ENCODE measurements around the gene PLOD2.

PLOD2 gene

GRCh38 chr3:146166415-146166821 lies 5.4 kb upstream of the PLOD2 start:
- no peak for DNase-seq (ENCODE audit: low spot score)

- no peak for DNase-seq (ENCODE audit: low spot score)
Observed at GRCh38 chr3:146165877-146166276, 4.9 kb upstream of the PLOD2 start.

DNA sequence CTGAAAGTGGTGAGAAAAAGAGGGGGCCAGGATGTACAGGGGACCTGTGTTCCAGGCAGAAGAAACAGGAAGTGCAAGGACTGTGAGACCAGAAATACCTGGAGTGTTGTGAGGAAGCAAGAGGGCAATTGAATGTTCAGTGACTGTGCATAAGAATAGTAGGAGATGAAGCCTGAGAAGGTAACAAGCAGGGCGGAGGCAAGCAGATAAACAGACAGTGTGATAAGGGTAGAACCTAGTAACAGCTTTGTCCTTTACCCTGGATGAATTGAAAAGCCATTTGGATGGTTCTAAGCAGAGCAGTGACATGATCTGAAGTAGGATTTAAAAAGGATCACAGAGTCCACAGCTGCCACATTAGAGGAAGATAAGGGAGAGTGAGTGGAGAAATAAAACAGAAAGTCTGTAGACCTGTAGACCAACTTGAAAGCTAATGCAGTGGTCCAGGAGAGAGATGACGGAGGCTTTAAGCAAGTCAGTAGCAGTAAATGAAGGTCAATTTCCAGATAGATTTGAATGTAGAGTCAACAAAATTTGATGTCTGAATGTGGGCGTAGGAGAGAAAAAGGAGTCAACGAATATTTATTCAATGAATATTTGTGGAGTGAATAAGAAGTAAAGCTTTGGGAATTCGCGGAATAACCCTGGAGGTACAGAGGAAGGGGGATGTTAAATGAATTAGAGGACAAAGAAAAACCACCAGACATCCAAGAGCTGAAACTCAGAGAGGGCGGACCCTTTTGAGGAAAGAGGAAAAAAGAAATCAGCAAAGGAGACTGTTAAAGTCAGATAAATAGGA lies 4.2 kb upstream of the PLOD2 start:
- DNase-seq (ENCODE audit: low spot score): peak; percentile 35

GRCh38 chr3:146164506-146164905 lies 3.5 kb upstream of the PLOD2 start:
- DNase-seq (ENCODE audit: low spot score): no peak

DNA sequence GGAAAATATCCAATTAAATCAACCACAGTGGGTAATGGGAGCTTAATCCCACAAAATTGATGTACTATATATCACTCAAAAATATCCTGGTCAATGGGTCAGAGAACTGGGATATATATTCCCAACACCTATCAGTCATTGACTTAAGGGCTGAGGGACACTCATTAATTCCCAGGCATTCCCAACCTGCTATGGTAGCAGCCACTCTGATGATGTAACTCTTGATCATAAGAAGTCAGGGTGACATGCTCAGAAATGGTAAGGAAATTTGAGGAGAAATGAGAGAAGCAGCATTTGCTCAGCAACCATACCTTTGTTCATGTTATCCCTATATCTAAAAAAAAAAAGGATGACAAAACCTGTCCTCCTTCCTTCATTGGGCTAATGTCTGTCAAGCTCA lies 3.1 kb upstream of the PLOD2 start:
- no peak for DNase-seq (ENCODE audit: low spot score)

- no peak for DNase-seq (ENCODE audit: low spot score)
Observed at GRCh38 chr3:146163584-146163983, 2.6 kb upstream of the PLOD2 start.

- DNase-seq (ENCODE audit: low spot score): no peak
Observed at GRCh38 chr3:146162561-146162960, 1.6 kb upstream of the PLOD2 start.

GRCh38 chr3:146161663-146162002 lies 649 bp upstream of the PLOD2 start:
- DNase-seq (ENCODE audit: low spot score): peak; percentile 60

- peak; percentile 82 for DNase-seq (ENCODE audit: low spot score)
Observed at GRCh38 chr3:146160321-146160963, 542 bp downstream of the PLOD2 start.

DNA sequence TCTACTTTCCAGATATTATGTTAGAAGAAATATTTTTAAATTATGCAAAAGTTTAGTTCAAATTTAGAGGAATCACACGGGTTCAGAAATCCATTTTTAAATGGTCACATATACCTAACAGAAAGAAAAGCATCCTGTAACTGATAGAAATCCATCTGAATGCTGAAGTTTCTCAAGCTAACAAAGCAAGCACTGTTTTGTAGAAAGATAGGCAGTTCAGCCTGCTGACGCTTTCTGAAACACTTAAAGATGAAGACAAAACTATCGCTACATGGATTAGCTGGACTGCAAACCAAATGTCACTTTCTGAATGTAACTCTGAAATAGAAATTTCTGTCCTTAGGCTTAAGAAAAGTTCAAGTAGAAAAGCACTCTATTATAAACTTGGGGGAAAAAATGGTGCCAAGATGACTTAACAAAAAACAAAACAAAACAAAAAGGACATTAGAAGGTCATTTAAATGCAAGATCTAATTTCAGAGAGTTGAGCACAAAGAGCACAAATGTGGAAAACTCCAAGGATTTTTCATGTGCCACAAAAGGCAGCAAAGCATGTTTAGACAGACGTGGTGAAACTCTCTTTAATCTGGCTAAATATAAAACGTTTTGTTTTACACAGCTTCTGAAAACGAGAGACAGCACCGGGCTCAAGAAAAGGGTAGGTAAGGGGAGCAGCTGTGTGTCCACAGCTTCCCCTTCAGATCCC lies 1.2 kb downstream of the PLOD2 start:
- DNase-seq (ENCODE audit: low spot score): no peak

- no peak for DNase-seq (ENCODE audit: low spot score)
Observed at GRCh38 chr3:146159037-146159436, 1.9 kb downstream of the PLOD2 start.

GRCh38 chr3:146157325-146158060 lies 3.5 kb downstream of the PLOD2 start:
- no peak for DNase-seq (ENCODE audit: low spot score)

DNA sequence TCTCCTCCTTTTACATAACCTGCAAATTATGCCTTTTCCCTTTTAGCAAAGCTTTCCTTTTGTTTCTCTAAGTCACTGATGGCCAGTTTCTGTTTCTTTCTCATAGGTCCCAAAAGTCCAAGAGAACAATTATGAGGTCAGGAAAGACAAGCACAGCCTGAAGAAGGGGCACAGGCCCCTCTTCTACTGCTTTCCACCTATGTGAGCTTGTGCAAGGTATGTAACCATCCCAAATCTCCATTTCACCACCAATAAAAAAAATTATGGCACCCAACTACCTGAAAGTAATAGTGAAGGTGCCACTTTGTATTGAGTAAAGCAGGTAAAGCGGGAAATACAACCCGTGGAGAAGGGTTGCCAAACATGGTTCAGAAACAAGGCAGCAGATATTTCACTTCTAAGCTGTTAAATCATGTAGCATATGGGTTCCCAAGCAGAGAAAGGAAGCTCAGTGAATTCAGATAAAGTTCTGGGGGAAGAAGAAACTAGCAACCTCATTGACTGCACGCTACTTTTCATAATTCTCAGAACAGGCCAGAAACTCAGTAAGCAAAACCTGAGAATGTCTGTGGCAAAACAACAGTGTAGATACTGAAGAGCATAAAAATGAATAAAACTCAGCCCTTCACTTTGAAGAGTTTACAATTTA lies 4.2 kb downstream of the PLOD2 start:
- DNase-seq (ENCODE audit: low spot score): no peak

DNA sequence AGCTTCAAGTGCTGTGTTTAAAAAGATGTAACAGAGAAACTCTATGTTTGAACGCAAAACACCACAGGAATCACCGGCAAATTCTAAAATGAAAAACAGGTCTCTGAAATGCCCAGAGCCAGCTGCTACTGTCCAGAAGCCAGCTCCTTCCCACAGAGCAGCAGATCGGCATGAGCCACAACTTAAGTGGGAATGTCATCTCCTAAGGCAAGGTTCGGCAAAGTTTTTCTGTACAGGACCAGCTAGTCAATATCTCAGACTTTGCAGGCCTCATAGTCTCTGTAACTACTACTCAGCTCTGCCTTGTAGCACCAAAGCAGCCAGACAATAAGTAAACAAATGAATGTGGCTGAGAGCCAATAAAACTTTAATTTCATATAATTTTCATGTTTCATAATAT lies 4.9 kb downstream of the PLOD2 start:
- DNase-seq (ENCODE audit: low spot score): no peak

DNA sequence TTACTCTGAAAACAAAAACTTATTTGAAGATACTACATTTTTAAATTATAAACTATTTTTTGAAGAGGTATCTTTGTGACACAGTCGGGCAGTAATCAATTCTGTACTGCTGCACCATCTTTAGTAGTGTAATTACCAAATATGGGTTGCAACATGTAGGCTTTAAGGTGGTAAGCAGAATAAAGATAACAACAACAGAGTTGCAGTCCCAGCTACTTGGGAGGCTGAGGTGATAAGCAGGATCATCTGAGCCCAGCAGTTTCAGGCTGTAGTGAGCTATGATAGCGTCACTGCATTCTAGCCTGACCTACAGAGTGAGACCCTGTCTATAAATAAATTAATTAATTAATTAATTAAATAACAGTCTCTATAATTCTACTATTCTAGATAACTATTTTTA lies 6.0 kb downstream of the PLOD2 start:
- DNase-seq (ENCODE audit: low spot score): no peak

- DNase-seq (ENCODE audit: low spot score): no peak
Observed at GRCh38 chr3:146154316-146154715, 6.7 kb downstream of the PLOD2 start.

DNA sequence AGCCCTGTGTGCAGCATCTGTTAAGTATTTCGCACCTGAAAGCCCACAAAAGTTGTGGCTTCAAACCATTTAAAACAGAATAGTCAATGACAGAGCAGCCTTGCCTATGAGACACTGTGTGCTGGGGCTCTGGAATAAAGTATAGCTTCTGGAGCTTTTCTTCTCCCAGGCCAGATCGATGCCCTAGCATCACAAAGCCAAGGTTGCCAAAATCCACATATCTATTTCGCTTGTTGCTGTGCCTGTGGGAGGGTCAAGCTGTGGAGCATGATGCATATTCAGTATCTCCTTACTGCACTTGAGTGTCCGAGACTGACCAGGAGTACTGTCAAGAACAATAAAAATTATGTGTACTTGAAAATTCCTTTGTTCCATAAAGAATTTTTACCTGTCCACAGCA lies 7.6 kb downstream of the PLOD2 start:
- DNase-seq (ENCODE audit: low spot score): no peak

DNA sequence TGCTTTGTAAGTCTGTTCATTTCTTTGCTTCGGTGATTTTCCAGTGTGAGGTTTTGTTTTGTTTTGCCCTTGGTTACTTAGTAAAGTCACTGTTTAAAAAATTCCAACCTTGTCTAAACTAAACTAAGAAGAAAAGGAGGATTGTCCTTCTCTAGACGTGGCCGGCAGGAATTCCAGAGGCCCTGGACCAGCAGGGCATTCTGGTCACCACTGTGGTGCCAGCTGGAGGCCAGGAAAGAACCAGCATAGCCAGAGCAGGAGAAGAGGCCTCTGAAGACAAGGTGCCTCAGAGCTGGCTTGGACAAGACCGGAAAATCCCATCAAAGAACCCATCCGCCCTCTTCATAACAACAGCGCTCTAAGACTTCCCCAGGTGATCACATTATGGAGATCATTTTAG lies 8.2 kb downstream of the PLOD2 start:
- no peak for DNase-seq (ENCODE audit: low spot score)

- no peak for DNase-seq (ENCODE audit: low spot score)
Observed at GRCh38 chr3:146148468-146148931, 12.5 kb downstream of the PLOD2 start.

GRCh38 chr3:146145642-146146041 lies 15.3 kb downstream of the PLOD2 start:
- no peak for DNase-seq (ENCODE audit: low spot score)

DNA sequence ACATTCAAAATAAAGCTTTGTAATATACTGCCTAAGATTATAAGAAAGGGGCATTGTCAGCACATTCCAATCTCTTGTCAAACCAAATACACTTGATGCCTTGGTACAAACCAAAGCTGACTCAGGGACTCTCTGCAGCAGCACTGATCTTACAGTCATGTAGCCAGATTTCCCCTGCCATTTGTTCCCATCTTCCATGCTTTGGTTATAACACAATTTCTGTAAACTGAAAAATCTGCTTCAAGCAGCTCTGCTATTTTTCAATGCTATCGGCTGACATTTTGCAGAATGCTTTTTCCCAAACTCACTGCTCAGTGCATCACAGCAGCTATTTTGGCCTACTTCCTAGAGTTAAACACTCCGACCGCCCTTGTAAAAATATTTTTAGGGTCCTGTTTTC lies 18.2 kb downstream of the PLOD2 start:
- DNase-seq (ENCODE audit: low spot score): no peak

All from SK-N-DZ (cell line).